HFF-Myc (cell line): Measurements from ENCODE around the gene UNC5A.

Experiments
- DNase-seq: peaks from one replicate; pipeline ENCODE4 v3.0.0-alpha.2; 2011; ENCODE audit warnings: low read depth; ENCODE audit errors: extremely low read depth
- H3K4me3 ChIP-seq: replicated peaks from 2 replicates; pipeline ENCODE4 v1.5.1; 2011; ENCODE audit warnings: low read depth, mild to moderate bottlenecking, control low read depth, low read length
- CTCF ChIP-seq: IDR thresholded peaks from 2 replicates; pipeline ENCODE4 v1.5.1; 2012; ENCODE audit warnings: mild to moderate bottlenecking, low read depth, low read length, control low read depth; ENCODE audit errors: missing control alignments

UNC5A gene

GRCh38 chr5:176876506-176877431 lies 66.4 kb downstream of the UNC5A start:
- no peak for DNase-seq
- H3K4me3 ChIP-seq, result no peak overlapping the region
- TF ChIP-seq CTCF, result no peak

GRCh38 chr5:176877793-176878331 lies 67.5 kb downstream of the UNC5A start:
- no peak overlapping the region for H3K4me3 ChIP-seq
- no peak for TF ChIP-seq CTCF
- DNase-seq, result no peak

GRCh38 chr5:176878463-176878862 lies 68.1 kb downstream of the UNC5A start:
- no peak for TF ChIP-seq CTCF

GRCh38 chr5:176878906-176879662 lies 68.7 kb downstream of the UNC5A start:
- H3K4me3 ChIP-seq, result no peak overlapping the region
- DNase-seq, result no peak
- TF ChIP-seq CTCF, result no peak

More at GRCh38 chr5:176878463-176878862, 68.1 kb downstream of the UNC5A start:
- no peak for DNase-seq
- no peak overlapping the region for H3K4me3 ChIP-seq

- no peak for TF ChIP-seq CTCF
- no peak overlapping the region for H3K4me3 ChIP-seq
- no peak for DNase-seq
Observed at GRCh38 chr5:176879663-176880361, 69.5 kb downstream of the UNC5A start.

- no peak for DNase-seq
- H3K4me3 ChIP-seq, result no peak overlapping the region
- no peak for TF ChIP-seq CTCF
Observed at GRCh38 chr5:176880366-176881020, 70.1 kb downstream of the UNC5A start.
